SJSA1 (cell line): ENCODE data around the gene KLHL30. TPM values are rescaled to one million over a fixed set of nuclear protein-coding genes. Genes with fewer than 3 reads are reported as not detected.

ENCODE experiments used
- DNase-seq, 2 experiments: peaks; one replicate each; pipeline ENCODE4 v3.0.0-alpha.2; 2015 to 2020; ENCODE audit warnings: low spot score in 2 of 2, low read depth in 1 of 2
- H3K27ac ChIP-seq: fragments of 250-450 bp; sonication (Bioruptor Pico); 2 replicates; pipeline ENCODE4 v1.5.1; 2020; ENCODE audit warnings: mild to moderate bottlenecking, moderate library complexity
- H3K27me3 ChIP-seq: fragments of 250-450 bp; sonication (Bioruptor Pico); replicated peaks from 2 replicates; pipeline ENCODE4 v1.5.1; 2020; ENCODE audit warnings: mild to moderate bottlenecking, moderate library complexity
- H3K36me3 ChIP-seq: fragments of 250-450 bp; sonication (Bioruptor Pico); 2 replicates; pipeline ENCODE4 v1.5.1; 2020; ENCODE audit warnings: mild to moderate bottlenecking
- H3K4me1 ChIP-seq: fragments of 250-450 bp; sonication (Bioruptor Pico); replicated peaks from 2 replicates; pipeline ENCODE4 v1.6.1; 2021; ENCODE audit warnings: mild to moderate bottlenecking
- H3K4me3 ChIP-seq: fragments of 250-450 bp; sonication (Bioruptor Pico); 2 replicates; pipeline ENCODE4 v1.5.1; 2020; ENCODE audit warnings: mild to moderate bottlenecking
- H3K9me3 ChIP-seq: fragments of 250-450 bp; sonication (Bioruptor Pico); replicated peaks from 2 replicates; pipeline ENCODE4 v1.5.1; 2020; ENCODE audit warnings: mild to moderate bottlenecking
- total RNA-seq: library from RNA; depleted of rRNA; stranded (reverse); fragments of >200 nt; shearing (Covaris generic); gene quantifications from 2 replicates; pipeline ENCODE4 v1.2.3, GENCODE V29; 2014

The KLHL30 gene
- total RNA-seq, 1 experiment from 2014 or later, result 1.5 TPM

- H3K4me3 ChIP-seq, result no peak overlapping the region
- H3K27ac ChIP-seq, result no peak overlapping the region
- no peak for DNase-seq
- H3K36me3 ChIP-seq, result no peaks in the 10 kb centered on the region
- no peaks in the 10 kb centered on the region for H3K9me3 ChIP-seq
- H3K27me3 ChIP-seq, result no peaks in the 10 kb centered on the region
- 0 out of 2 replicates have a peak, but pooled peaks cover 3% of the 10 kb centered on the region for H3K4me1 ChIP-seq
These were observed 39.4 kb upstream of the KLHL30 start for GRCh38 chr2:238098901-238099713.

GRCh38 chr2:238099714-238100048, 38.8 kb upstream of the KLHL30 start:
- no peak overlapping the region for H3K27ac ChIP-seq
- no peaks in the 10 kb centered on the region for H3K27me3 ChIP-seq
- H3K4me3 ChIP-seq, result no peak overlapping the region
- H3K9me3 ChIP-seq, result no peaks in the 10 kb centered on the region
- 0 out of 2 replicates have a peak, but pooled peaks cover 3% of the 10 kb centered on the region for H3K4me1 ChIP-seq
- DNase-seq, result no peak
- no peaks in the 10 kb centered on the region for H3K36me3 ChIP-seq

GRCh38 chr2:238100049-238100820, 38.2 kb upstream of the KLHL30 start, which contains the start of gene ESPNL:
ESPNL (plus strand) TSS chr2:238100340; CDS start chr2:238100420, 80 bp downstream.
- DNase-seq, result no peak

GRCh38 chr2:238100821-238101771, 37.4 kb upstream of the KLHL30 start:
- Histone ChIP-seq H3K4me1 (0 out of 2 replicates have a peak, but pooled peaks cover 3% of the 10 kb centered on the region), H3K4me3 (no peak overlapping the region), H3K36me3 (no peaks in the 10 kb centered on the region), H3K27ac (no peak overlapping the region), H3K9me3 (no peaks in the 10 kb centered on the region), H3K27me3 (no peaks in the 10 kb centered on the region)
- DNase-seq, result no peak

More at GRCh38 chr2:238100049-238100820, 38.2 kb upstream of the KLHL30 start, which contains the start of gene ESPNL:
- H3K4me3 ChIP-seq, result no peak within 1 kb of the TSS
- H3K27ac ChIP-seq, result no peak within 1 kb of the TSS
- H3K4me1 ChIP-seq, result 0 out of 2 replicates have a peak, but pooled peaks cover 3% of the 10 kb centered on the region
- H3K9me3 ChIP-seq, result no peaks in the 10 kb centered on the region
- H3K36me3 ChIP-seq, result no peaks in the 10 kb centered on the region
- no peaks in the 10 kb centered on the region for H3K27me3 ChIP-seq

GRCh38 chr2:238101891-238102841, 36.3 kb upstream of the KLHL30 start:
- Histone ChIP-seq H3K36me3 (no peaks in the 10 kb centered on the region), H3K4me1 (0 out of 2 replicates have a peak, but pooled peaks cover 3% of the 10 kb centered on the region), H3K27ac (no peak overlapping the region), H3K4me3 (no peak overlapping the region), H3K9me3 (no peaks in the 10 kb centered on the region), H3K27me3 (no peaks in the 10 kb centered on the region)
- no peak for DNase-seq

GRCh38 chr2:238102865-238103264, 35.6 kb upstream of the KLHL30 start:
- Histone ChIP-seq H3K9me3 (no peaks in the 10 kb centered on the region), H3K4me1 (0 out of 2 replicates have a peak, but pooled peaks cover 3% of the 10 kb centered on the region), H3K4me3 (no peak overlapping the region), H3K27ac (no peak overlapping the region), H3K27me3 (no peaks in the 10 kb centered on the region), H3K36me3 (no peaks in the 10 kb centered on the region)
- no peak for DNase-seq

GRCh38 chr2:238103465-238104225, 34.8 kb upstream of the KLHL30 start:
- Histone ChIP-seq H3K4me1 (no peaks in the 10 kb centered on the region), H3K9me3 (no peaks in the 10 kb centered on the region), H3K27me3 (no peaks in the 10 kb centered on the region), H3K4me3 (no peak overlapping the region), H3K36me3 (no peaks in the 10 kb centered on the region), H3K27ac (no peak overlapping the region)
- DNase-seq, result no peak

- Histone ChIP-seq H3K27me3 (no peaks in the 10 kb centered on the region), H3K4me3 (no peak overlapping the region), H3K36me3 (no peaks in the 10 kb centered on the region), H3K27ac (no peak overlapping the region), H3K9me3 (no peaks in the 10 kb centered on the region), H3K4me1 (no peaks in the 10 kb centered on the region)
- DNase-seq, result no peak
These were observed 34.2 kb upstream of the KLHL30 start for GRCh38 chr2:238104226-238104690.

- no peaks in the 10 kb centered on the region for H3K4me1 ChIP-seq
- H3K27ac ChIP-seq, result no peak overlapping the region
- H3K36me3 ChIP-seq, result no peaks in the 10 kb centered on the region
- DNase-seq, result no peak
- no peaks in the 10 kb centered on the region for H3K27me3 ChIP-seq
- no peak overlapping the region for H3K4me3 ChIP-seq
- H3K9me3 ChIP-seq, result no peaks in the 10 kb centered on the region
These were observed 33.6 kb upstream of the KLHL30 start for GRCh38 chr2:238104691-238105371.

GRCh38 chr2:238105506-238106338, 32.7 kb upstream of the KLHL30 start:
- Histone ChIP-seq H3K27ac (no peak overlapping the region), H3K4me3 (no peak overlapping the region), H3K9me3 (no peaks in the 10 kb centered on the region), H3K36me3 (no peaks in the 10 kb centered on the region), H3K4me1 (no peaks in the 10 kb centered on the region), H3K27me3 (no peaks in the 10 kb centered on the region)
- DNase-seq, result no peak

GRCh38 chr2:238106339-238106697, 32.1 kb upstream of the KLHL30 start:
- H3K27ac ChIP-seq, result no peak overlapping the region
- no peaks in the 10 kb centered on the region for H3K27me3 ChIP-seq
- H3K36me3 ChIP-seq, result no peaks in the 10 kb centered on the region
- DNase-seq, result no peak
- no peak overlapping the region for H3K4me3 ChIP-seq
- no peaks in the 10 kb centered on the region for H3K9me3 ChIP-seq
- H3K4me1 ChIP-seq, result no peaks in the 10 kb centered on the region
